ENCODE data around the gene TSPAN9. TPM values are rescaled to one million over a fixed set of nuclear protein-coding genes. Genes with fewer than 3 reads are reported as not detected.

Gene TSPAN9
- total and polyA plus RNA-seq, 9 of the 15 experiments (the other 6 are each of a cell fraction or from before 2014, with no cell fraction given) = 0.23 to 2.1 (median 0.60) TPM; not detected in 2

DNA sequence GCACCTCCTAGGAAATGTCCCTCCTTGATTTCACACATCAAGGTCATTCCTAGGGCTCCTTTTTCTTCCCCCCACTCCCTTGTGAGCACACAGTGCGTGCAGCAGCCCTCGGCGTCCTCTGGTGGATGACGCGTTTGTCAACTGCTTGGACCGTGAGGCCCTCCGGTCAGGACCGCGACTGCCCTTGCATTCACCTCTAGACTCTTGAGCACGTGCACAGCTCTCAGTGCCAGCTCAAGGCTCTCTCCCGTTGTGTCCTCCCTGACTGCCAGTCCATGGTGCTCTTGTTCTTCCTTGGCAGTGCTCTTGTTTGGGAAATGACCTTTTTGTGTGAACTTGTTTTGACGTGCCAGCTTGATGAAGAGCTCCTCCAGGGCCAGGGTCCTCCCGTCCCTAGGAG is 67.9 kb downstream of the TSPAN9 start (continued):
- TF ChIP-seq, protein P1, sequence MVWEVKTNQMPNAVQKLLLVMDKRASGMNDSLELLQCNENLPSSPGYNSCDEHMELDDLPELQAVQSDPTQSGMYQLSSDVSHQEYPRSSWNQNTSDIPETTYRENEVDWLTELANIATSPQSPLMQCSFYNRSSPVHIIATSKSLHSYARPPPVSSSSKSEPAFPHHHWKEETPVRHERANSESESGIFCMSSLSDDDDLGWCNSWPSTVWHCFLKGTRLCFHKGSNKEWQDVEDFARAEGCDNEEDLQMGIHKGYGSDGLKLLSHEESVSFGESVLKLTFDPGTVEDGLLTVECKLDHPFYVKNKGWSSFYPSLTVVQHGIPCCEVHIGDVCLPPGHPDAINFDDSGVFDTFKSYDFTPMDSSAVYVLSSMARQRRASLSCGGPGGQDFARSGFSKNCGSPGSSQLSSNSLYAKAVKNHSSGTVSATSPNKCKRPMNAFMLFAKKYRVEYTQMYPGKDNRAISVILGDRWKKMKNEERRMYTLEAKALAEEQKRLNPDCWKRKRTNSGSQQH (CRISPR knock-in tag; IDR thresholded peaks at IDR 0.05) = no peak

DNA sequence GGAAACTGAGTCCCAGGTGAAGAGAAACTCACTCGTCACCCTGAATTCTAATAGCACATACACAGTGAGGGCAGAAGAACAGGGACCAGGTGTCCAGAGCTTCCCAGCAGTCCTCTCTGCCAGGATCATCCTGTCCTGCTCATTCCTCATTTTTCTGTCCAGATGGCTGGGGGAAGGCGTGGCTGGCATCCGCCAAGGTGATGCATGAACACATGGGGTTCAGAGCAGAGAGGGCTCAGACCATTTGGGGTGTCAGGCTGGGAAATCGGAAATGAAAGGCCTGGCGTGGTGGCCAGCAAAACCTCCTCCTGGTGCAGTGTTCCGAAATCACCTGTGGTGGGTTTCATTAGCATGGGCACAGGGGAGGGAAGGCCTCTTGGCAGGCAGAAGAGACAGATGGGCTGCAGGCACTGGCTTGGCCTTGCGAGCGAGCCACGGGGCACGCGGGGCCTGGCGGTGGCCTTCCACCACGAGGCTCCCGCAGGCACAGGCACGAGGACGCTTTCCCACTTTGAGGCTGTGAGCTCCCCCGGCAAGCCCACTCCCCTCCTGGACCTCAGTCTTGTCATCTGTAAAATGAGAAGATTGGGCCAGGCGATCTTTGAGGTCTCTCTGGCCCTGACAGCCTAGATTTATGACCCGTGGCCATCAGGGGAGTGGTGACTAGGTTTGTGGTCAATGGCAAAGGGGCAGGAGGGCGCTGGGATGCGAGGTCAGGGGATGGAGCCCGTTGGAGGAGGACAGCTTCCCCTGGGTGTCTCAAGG is 68.5 kb downstream of the TSPAN9 start:
- peaks cover 0 to 26% of the 10 kb centered on the region in 2 experiments; a peak in 3 of 5 replicates for H3K27me3 ChIP-seq (ENCODE audit: control insufficient read depth in 2 of 2, insufficient read depth in 2 of 2, low read length in 2 of 2)
- H3K9ac ChIP-seq (ENCODE audit: insufficient read depth in 1 of 2, low read depth in 2 of 2, low read length in 2 of 2) = no peak overlapping the region
- WGBS (ENCODE audit: insufficient coverage, low coverage, missing lambda C conversion rate) = 0% methylated on average over 20 of the region's 22 CpGs
- no peak for FAIRE-seq
- H3K9me3 ChIP-seq (replicated peaks; ENCODE audit: control insufficient read depth, insufficient read depth, low read depth, low read length) = no peaks in the 10 kb centered on the region
- intact Hi-C loops (cut with micrococcal nuclease) = no loop called here
- H4K20me1 ChIP-seq (replicated peaks; ENCODE audit: control insufficient read depth, insufficient read depth, low read length) = 0 out of 2 replicates have a peak, but pooled peaks cover 7% of the 10 kb centered on the region
- H3K4me2 ChIP-seq (ENCODE audit: insufficient read depth, low read length) = no peak overlapping the region
- in situ Hi-C loops (cut with MboI) = no loop called here
- H3K79me2 ChIP-seq (ENCODE audit: control insufficient read depth, insufficient read depth, low read length) = no peaks in the 10 kb centered on the region
- POLR2A ChIA-PET = interaction anchor here (0.5 to 0.8 kb wide), 2 partner anchors 8 to 61 kb away, joined by 3 read pairs; no protein-coding TSS in a partner anchor
- no TSS peak for BruUV-seq (replicated peaks)
- H3K9me1 ChIP-seq (ENCODE audit: control insufficient read depth, insufficient read depth, low read length) = no peaks in the 10 kb centered on the region
- DNase-seq (ENCODE audit: extremely low read depth in 1 of 4, low spot score in 3 of 4) = no peak
- no peak for ATAC-seq
- no peak overlapping the region for H3K4me3 ChIP-seq
- H2AFZ ChIP-seq (ENCODE audit: low read depth, low read length) = no peak overlapping the region
- CTCF ChIA-PET (ENCODE audit: low intra/inter-chr PET ratio) = no interaction called here
- H3K4me1 ChIP-seq (replicated peaks in 1 of 2; ENCODE audit: control insufficient read depth in 2 of 2, insufficient read depth in 2 of 2, low read length in 2 of 2) = 0 out of 5 replicates have a peak, but pooled peaks cover 0 to 3% of the 10 kb centered on the region in 2 experiments
- H3K27ac ChIP-seq (ENCODE audit: extremely low read depth, low read depth, low read length) = no peak overlapping the region
- no peaks in the 10 kb centered on the region for H3K36me3 ChIP-seq (ENCODE audit: control insufficient read depth, insufficient read depth, low read length)
- TF ChIP-seq ELK1 (CRISPR knock-in tag; IDR thresholded peaks at IDR 0.05) = no peak
- TF ChIP-seq EP400 (IDR thresholded peaks at IDR 0.05) = no peak
- no peak for TF ChIP-seq CREB3L1 (IDR thresholded peaks at IDR 0.05; ENCODE audit: borderline replicate concordance, low read depth)
- no peak for TF ChIP-seq TOE1 (IDR thresholded peaks at IDR 0.05; ENCODE audit: borderline replicate concordance)
- no peak for TF ChIP-seq TOE1 (CRISPR knock-in tag; IDR thresholded peaks at IDR 0.05; ENCODE audit: borderline replicate concordance, low read depth)
- TF ChIP-seq, protein P2, sequence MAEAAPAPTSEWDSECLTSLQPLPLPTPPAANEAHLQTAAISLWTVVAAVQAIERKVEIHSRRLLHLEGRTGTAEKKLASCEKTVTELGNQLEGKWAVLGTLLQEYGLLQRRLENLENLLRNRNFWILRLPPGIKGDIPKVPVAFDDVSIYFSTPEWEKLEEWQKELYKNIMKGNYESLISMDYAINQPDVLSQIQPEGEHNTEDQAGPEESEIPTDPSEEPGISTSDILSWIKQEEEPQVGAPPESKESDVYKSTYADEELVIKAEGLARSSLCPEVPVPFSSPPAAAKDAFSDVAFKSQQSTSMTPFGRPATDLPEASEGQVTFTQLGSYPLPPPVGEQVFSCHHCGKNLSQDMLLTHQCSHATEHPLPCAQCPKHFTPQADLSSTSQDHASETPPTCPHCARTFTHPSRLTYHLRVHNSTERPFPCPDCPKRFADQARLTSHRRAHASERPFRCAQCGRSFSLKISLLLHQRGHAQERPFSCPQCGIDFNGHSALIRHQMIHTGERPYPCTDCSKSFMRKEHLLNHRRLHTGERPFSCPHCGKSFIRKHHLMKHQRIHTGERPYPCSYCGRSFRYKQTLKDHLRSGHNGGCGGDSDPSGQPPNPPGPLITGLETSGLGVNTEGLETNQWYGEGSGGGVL (CRISPR knock-in tag; IDR thresholded peaks at IDR 0.05) = no peak
- TF ChIP-seq GABPB2 (CRISPR knock-in tag; conservative IDR thresholded peaks at IDR 0.05) = no peak
- no peak for TF ChIP-seq BHLHE40 (IDR thresholded peaks at IDR 0.05; ENCODE audit: low read length)
- no peak for TF ChIP-seq RBBP5 (IDR thresholded peaks at IDR 0.05; ENCODE audit: borderline replicate concordance, insufficient read depth, low read length, poor library complexity, severe bottlenecking)
- TF ChIP-seq GABPB1 (CRISPR knock-in tag; IDR thresholded peaks at IDR 0.05) = no peak
- no peak for TF ChIP-seq NFIX (CRISPR knock-in tag; IDR thresholded peaks at IDR 0.05; ENCODE audit: low read depth)

Measured in K562 (cell line).